ENCODE measurements around the gene MMD2. TPM values are rescaled to one million over a fixed set of nuclear protein-coding genes. Genes with fewer than 3 reads are reported as not detected.
A peak's percentile ranks its signal among the peaks of the same experiment; 100 is the strongest.

MMD2 gene
- total RNA-seq, 2 donors from 2014 or later: 0.19 TPM; not detected in 1

DNA sequence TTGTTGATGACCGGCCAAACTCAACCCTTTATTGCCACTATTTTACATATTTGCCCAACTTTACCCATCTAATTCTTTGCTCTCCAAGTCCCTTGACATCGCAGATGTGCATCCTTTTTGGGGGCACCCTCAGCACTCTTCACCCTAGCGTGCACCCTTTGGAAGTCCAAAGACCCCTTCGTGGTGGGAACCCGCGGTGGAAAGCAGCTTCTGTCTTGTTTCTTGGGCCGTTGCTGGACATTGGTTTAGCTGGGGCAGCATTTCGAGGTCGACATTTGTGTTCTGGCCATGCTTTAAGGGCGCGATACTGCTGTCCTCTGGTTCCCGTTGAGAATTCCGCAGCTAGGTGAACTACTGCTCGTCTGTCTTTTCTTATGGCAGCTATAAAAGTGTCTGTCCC, 96.8 kb downstream of the MMD2 start:
- Histone ChIP-seq H3K9me3 (no peaks in the 10 kb centered on the region), H3K36me3 (no peaks in the 10 kb centered on the region), H3K27ac (peak overlapping the region in 1 of 2 donors; percentile 31), H3K4me1 (peaks cover 0 to 4% of the 10 kb centered on the region in 2 donors), H3K27me3 (no peaks in the 10 kb centered on the region), H3K4me3 (peak overlapping the region; percentile 18 to 46)
- DNase-seq (ENCODE audit: low spot score): no peak
- TF ChIP-seq, protein P1, sequence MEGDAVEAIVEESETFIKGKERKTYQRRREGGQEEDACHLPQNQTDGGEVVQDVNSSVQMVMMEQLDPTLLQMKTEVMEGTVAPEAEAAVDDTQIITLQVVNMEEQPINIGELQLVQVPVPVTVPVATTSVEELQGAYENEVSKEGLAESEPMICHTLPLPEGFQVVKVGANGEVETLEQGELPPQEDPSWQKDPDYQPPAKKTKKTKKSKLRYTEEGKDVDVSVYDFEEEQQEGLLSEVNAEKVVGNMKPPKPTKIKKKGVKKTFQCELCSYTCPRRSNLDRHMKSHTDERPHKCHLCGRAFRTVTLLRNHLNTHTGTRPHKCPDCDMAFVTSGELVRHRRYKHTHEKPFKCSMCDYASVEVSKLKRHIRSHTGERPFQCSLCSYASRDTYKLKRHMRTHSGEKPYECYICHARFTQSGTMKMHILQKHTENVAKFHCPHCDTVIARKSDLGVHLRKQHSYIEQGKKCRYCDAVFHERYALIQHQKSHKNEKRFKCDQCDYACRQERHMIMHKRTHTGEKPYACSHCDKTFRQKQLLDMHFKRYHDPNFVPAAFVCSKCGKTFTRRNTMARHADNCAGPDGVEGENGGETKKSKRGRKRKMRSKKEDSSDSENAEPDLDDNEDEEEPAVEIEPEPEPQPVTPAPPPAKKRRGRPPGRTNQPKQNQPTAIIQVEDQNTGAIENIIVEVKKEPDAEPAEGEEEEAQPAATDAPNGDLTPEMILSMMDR (IDR thresholded peaks at IDR 0.05): no peak

DNA sequence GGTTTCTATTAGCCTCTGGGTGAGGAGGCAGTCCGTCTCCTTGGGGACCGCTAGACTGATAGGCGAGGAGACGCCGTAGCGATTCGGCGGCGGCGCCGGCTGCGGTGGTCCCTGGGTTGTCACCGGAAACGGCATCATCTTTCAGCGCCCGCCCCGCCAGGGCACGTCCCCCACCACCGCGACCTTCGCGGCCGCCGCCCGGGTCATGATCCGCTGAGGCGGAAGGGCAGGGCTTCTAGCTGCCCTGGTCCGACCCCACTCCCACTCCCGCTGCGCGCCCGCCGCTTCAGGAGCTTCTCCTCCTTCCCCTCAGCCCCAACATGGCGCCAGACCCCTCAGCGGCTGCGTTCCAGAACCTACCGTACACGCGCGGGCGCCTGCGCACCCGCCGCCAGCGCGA, 97.3 kb downstream of the MMD2 start, which contains the start of gene PAPOLB:
TSS of gene PAPOLB (minus strand) at position 358 of the 400 bp plus-strand sequence. CDS start at position 138, 220 bp downstream.
- DNase-seq (ENCODE audit: low spot score): no peak
- H3K4me3 ChIP-seq: peak within 1 kb of the TSS; percentile 18 to 46
- no peaks in the 10 kb centered on the region for H3K9me3 ChIP-seq
- peak within 1 kb of the TSS in 1 of 2 donors; percentile 31 for H3K27ac ChIP-seq
- H3K27me3 ChIP-seq: no peaks in the 10 kb centered on the region
- no peaks in the 10 kb centered on the region for H3K36me3 ChIP-seq
- peaks cover 0 to 4% of the 10 kb centered on the region in 2 donors for H3K4me1 ChIP-seq
- TF ChIP-seq, protein P1 (IDR thresholded peaks at IDR 0.05): no peak

DNA sequence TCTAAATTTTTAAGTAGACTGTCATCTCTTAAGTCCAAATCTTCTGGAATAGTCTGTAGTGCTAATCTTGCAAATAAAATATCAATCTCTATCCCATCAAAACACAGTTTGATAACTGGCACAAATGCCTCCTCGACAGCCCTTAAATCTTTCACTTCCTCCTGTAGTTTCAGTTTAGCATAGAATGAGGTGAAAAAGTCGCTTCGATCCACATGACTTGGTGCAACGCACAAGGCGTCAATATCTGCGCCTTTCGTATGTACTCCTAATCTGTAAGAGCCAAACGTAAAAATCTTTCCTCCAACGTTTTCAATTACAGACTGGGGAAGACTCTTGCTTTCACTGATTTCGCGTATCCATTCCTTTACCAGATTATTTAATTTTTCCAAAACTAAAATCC, 97.8 kb downstream of the MMD2 start:
- no peak for DNase-seq (ENCODE audit: low spot score)
- H3K4me3 ChIP-seq: peak overlapping the region in 1 of 2 donors; percentile 46
- no peaks in the 10 kb centered on the region for H3K27me3 ChIP-seq
- H3K36me3 ChIP-seq: no peaks in the 10 kb centered on the region
- TF ChIP-seq, protein P1 (IDR thresholded peaks at IDR 0.05): no peak
- H3K4me1 ChIP-seq: peaks cover 0 to 4% of the 10 kb centered on the region in 2 donors
- no peaks in the 10 kb centered on the region for H3K9me3 ChIP-seq
- H3K27ac ChIP-seq: no peak overlapping the region

DNA sequence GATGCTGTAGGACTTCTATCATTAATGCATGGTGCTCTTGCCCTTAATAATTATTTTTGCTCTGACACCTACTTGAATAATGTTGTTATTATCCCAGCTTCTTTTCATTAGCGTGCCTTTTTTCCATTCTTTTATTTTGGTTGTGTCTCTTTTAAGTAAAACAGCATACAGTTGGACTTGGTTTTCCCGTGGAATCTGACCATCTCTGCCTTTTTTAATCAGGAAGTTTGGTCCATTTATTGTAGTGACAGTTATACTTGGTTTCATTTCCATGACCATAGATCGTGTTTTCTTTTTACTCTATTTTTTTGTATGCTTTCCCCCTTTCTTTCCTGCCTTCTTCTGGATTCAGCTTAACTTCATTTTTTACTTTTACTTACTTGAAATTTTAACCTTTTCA, 101.8 kb downstream of the MMD2 start:
- Histone ChIP-seq H3K36me3 (no peaks in the 10 kb centered on the region), H3K9me3 (peaks cover 0 to under 1% of the 10 kb centered on the region in 2 donors), H3K27ac (no peak overlapping the region), H3K27me3 (no peaks in the 10 kb centered on the region), H3K4me3 (no peak overlapping the region), H3K4me1 (peaks cover 0 to 4% of the 10 kb centered on the region in 2 donors)
- TF ChIP-seq, protein P1 (IDR thresholded peaks at IDR 0.05): no peak
- no peak for DNase-seq (ENCODE audit: low spot score)

DNA sequence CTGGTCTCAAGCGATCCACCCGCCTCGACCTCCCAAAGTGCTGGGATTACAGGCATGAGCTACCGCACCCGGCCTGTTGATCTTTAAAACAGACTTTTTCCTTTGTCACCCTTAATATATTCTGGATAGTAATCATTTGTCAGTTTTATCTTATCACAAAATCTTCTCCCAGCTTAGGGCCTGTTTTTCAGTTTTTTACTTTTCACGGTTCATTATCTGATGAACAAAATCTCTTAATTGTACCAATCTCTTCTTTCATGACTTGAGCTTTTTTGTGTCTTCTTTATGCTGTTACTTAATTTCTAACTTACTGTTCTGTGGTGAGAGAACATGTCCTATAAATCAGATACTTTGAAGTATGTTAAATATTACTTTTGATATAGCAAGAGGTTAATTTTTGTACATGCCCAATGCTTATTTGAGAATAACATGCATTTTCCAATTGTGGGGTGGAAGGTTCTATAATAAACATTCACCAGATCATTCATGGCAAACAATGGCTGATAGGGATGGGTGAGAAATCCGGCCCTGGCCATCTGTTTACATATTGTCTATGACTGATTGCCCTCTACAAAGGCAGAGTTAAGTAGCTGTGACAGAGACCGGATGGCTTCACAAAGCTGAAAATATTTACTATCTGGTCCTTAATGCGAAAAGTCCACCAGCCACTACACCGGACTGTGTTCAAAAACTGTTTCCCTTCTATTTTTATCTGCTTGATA, 102.5 kb downstream of the MMD2 start:
- no peaks in the 10 kb centered on the region for H3K36me3 ChIP-seq
- peaks cover 0 to 7% of the 10 kb centered on the region in 2 donors for H3K9me3 ChIP-seq
- no peak overlapping the region for H3K4me3 ChIP-seq
- no peak overlapping the region for H3K27ac ChIP-seq
- no peaks in the 10 kb centered on the region for H3K4me1 ChIP-seq
- no peak for DNase-seq (ENCODE audit: low spot score)
- no peaks in the 10 kb centered on the region for H3K27me3 ChIP-seq
- TF ChIP-seq, protein P1 (IDR thresholded peaks at IDR 0.05): no peak

Other genes starting within 250 kb of the MMD2 start
- gene AP5Z1, start 183.6 kb downstream of the MMD2 start, total RNA-seq: 1 to 10 TPM; 7.5 to 9.2 TPM
- gene PAPOLB, start 97.2 kb downstream of the MMD2 start, total RNA-seq: under 1 TPM; 0.11 to 0.28 TPM
- 10 to 100 TPM in 1 of 2 donors, 1 to 10 TPM in 1; 7.7 to 16.0 TPM for gene RADIL, start 75.5 kb downstream of the MMD2 start, total RNA-seq
- gene RBAK, start 86.7 kb upstream of the MMD2 start, total RNA-seq: 1 to 10 TPM; 6.1 to 6.9 TPM
- gene WIPI2, start 231.0 kb upstream of the MMD2 start, total RNA-seq: 10 to 100 TPM; 49.2 to 56.7 TPM